Upper lobe of left lung (tissue), 6 donors: ENCODE data around the gene PFDN1. TPM values are rescaled to one million over a fixed set of nuclear protein-coding genes. Genes with fewer than 3 reads are reported as not detected.
A peak's percentile ranks its signal among the peaks of the same experiment; 100 is the strongest.

Experiments
- ATAC-seq, 2 donors: fragments of 200-7000 bp; cut with Tn5 transposase; one replicate each; pipeline ENCODE4 v1.9.1; 2022; ENCODE audit warnings: mild to moderate bottlenecking in 2 of 2, moderate library complexity in 2 of 2; ENCODE audit not compliant: low FRiP score in 2 of 2
- DNase-seq, 2 donors: peaks; one replicate each; pipeline ENCODE4 v3.0.0-alpha.2; 2019 to 2020
- H3K27ac ChIP-seq, 4 donors: fragments of 200-600 bp; sonication (generic); one replicate each; pipeline ENCODE4 v1.5.1; 2016 to 2019
- H3K27me3 ChIP-seq, 4 donors: fragments of 200-600 bp; sonication (generic); one replicate each; pipeline ENCODE4 v1.5.1; 2017 to 2019
- H3K36me3 ChIP-seq, 4 donors: fragments of 200-600 bp; sonication (generic); one replicate each; pipeline ENCODE4 v1.5.1; 2016 to 2019
- H3K4me1 ChIP-seq, 4 donors: fragments of 200-600 bp; sonication (generic); one replicate each; pipeline ENCODE4 v1.5.1; 2018 to 2019
- H3K4me3 ChIP-seq, 4 donors: fragments of 200-600 bp; sonication (generic); one replicate each; pipeline ENCODE4 v1.5.1; 2017 to 2019; ENCODE audit warnings: mild to moderate bottlenecking in 2 of 4, moderate library complexity in 1 of 4
- H3K9me3 ChIP-seq, 4 donors: fragments of 200-600 bp; sonication (generic); one replicate each; pipeline ENCODE4 v1.5.1; 2018 to 2019
- EP300 ChIP-seq, 4 donors: sonication (generic); formaldehyde crosslinking; IDR thresholded peaks; one replicate each; pipeline ENCODE4 v1.5.1; 2017; ENCODE audit warnings: antibody characterized with exemption in 4 of 4, control low read depth in 2 of 4
- POLR2A ChIP-seq, 4 donors: fragments of 450-650 bp; IDR thresholded peaks; one replicate each; pipeline ENCODE4 v1.5.1; 2016 to 2017; ENCODE audit warnings: antibody characterized with exemption in 4 of 4, mild to moderate bottlenecking in 2 of 4
- POLR2AphosphoS5 ChIP-seq, 2 donors: sonication (generic); formaldehyde crosslinking; IDR thresholded peaks; one replicate each; pipeline ENCODE4 v1.5.1; 2017; ENCODE audit warnings: antibody characterized with exemption in 2 of 2
- WGBS, 2 donors: methylation state at CpG; one replicate each; pipeline ENCODE4 v1.1.5; 2017 to 2018; 5-methylcytosine and 5-hydroxymethylcytosine counted together
- total RNA-seq, 6 donors: library from RNA; depleted of rRNA in 4 of 6; stranded (reverse); fragments of >200 nt in 4 of 6; gene quantifications; one replicate each; pipeline versions ENCODE4 v1.1.0 to v1.2.1, GENCODE V29; 2016 to 2021
- TF ChIP-seq, protein P1 (sequence below), 6 experiments: fragments of 450-650 bp in 4 of 6; fragments of 200-600 bp in 2 of 6; sonication (generic) in 2 of 6; IDR thresholded peaks; one replicate each; pipeline ENCODE4 v1.5.1; 2016 to 2019; ENCODE audit warnings: antibody characterized with exemption in 6 of 6
- donor health status: DM: no; HTN: no; CAD: no; lungs with moderate emphysema.
- donor health status: DM: no; HTN: yes; CAD: no; lungs with severe emphysema.

The PFDN1 gene
- total RNA-seq, 6 donors from 2014 or later: 44.7 to 128 (median 87.7) TPM

- ATAC-seq (peak in 1 of 2 donors; percentile 47), DNase-seq (no peak)
- TF ChIP-seq, protein P1, sequence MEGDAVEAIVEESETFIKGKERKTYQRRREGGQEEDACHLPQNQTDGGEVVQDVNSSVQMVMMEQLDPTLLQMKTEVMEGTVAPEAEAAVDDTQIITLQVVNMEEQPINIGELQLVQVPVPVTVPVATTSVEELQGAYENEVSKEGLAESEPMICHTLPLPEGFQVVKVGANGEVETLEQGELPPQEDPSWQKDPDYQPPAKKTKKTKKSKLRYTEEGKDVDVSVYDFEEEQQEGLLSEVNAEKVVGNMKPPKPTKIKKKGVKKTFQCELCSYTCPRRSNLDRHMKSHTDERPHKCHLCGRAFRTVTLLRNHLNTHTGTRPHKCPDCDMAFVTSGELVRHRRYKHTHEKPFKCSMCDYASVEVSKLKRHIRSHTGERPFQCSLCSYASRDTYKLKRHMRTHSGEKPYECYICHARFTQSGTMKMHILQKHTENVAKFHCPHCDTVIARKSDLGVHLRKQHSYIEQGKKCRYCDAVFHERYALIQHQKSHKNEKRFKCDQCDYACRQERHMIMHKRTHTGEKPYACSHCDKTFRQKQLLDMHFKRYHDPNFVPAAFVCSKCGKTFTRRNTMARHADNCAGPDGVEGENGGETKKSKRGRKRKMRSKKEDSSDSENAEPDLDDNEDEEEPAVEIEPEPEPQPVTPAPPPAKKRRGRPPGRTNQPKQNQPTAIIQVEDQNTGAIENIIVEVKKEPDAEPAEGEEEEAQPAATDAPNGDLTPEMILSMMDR (IDR thresholded peaks at IDR 0.05): no peak
- TF ChIP-seq EP300 (IDR thresholded peaks at IDR 0.05) (no peak), POLR2AphosphoS5 (IDR thresholded peaks at IDR 0.05) (no peak), POLR2A (IDR thresholded peaks at IDR 0.05) (no peak)
- WGBS, 2 donors: 59 to 78% methylated on average over 11 of the region's 11 CpGs
- Histone ChIP-seq H3K27ac (peak overlapping the region in 2 of 4 donors; percentile 13 to 35), H3K36me3 (peaks cover 0 to 3% (median 0%) of the 10 kb centered on the region in 4 donors), H3K9me3 (no peaks in the 10 kb centered on the region), H3K27me3 (no peaks in the 10 kb centered on the region), H3K4me3 (no peak overlapping the region), H3K4me1 (peaks cover 6 to 35% (median 18%) of the 10 kb centered on the region in 4 donors)
Observed at GRCh38 chr5:140235791-140236551, 66.9 kb downstream of the PFDN1 start.

GRCh38 chr5:140234377-140234989 is 68.4 kb downstream of the PFDN1 start:
- no peaks in the 10 kb centered on the region for H3K27me3 ChIP-seq
- no peak overlapping the region for H3K27ac ChIP-seq
- WGBS, 2 donors: 87 to 97% methylated on average over 4 of the region's 4 CpGs
- ATAC-seq (no peak), DNase-seq (no peak)
- peaks cover 0 to 20% (median 7%) of the 10 kb centered on the region in 4 donors for H3K4me1 ChIP-seq
- no peaks in the 10 kb centered on the region for H3K9me3 ChIP-seq
- H3K36me3 ChIP-seq: peaks cover 0 to 3% (median 0%) of the 10 kb centered on the region in 4 donors
- TF ChIP-seq EP300 (IDR thresholded peaks at IDR 0.05) (no peak), POLR2A (IDR thresholded peaks at IDR 0.05) (no peak)
- TF ChIP-seq, protein P1 (IDR thresholded peaks at IDR 0.05): no peak
- no peak overlapping the region for H3K4me3 ChIP-seq

- H3K36me3 ChIP-seq: no peaks in the 10 kb centered on the region
- TF ChIP-seq, protein P1 (IDR thresholded peaks at IDR 0.05): no peak
- no peak for TF ChIP-seq POLR2AphosphoS5 (IDR thresholded peaks at IDR 0.05)
- TF ChIP-seq EP300 (IDR thresholded peaks at IDR 0.05): no peak
- TF ChIP-seq POLR2A (IDR thresholded peaks at IDR 0.05): no peak
- H3K4me1 ChIP-seq: peaks cover 5 to 22% (median 11%) of the 10 kb centered on the region in 4 donors
- no peaks in the 10 kb centered on the region for H3K9me3 ChIP-seq
- H3K4me3 ChIP-seq: no peak overlapping the region
- no peaks in the 10 kb centered on the region for H3K27me3 ChIP-seq
- no peak overlapping the region for H3K27ac ChIP-seq
- WGBS, 2 donors: 88 to 100% methylated on average over 1 of the region's 1 CpG
- DNase-seq: no peak
- ATAC-seq: no peak
Observed at GRCh38 chr5:140232731-140233130, 70.2 kb downstream of the PFDN1 start.

DNA sequence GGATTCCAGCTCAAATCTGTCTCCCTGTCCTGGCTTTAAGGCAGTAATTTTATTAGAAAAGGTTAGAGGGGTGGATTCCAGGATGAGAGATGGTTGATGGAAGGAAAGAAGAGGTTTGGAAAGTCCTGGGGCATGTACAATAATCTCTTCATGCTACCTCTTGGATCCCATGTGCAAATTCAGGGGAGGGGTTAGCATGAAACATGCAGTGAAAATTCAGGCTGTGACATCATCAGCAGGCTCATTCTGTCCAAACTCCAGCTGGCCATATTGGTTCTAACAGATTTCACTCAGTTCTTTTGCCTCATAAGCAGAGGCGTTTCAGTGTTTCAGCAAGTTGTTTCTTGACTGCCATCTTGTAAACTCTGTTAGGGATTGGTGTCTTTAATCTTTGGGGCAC is 72.5 kb downstream of the PFDN1 start:
- H3K4me3 ChIP-seq: no peak overlapping the region
- no peak for DNase-seq

More for the DNA sequence above, 72.5 kb downstream of the PFDN1 start:
- TF ChIP-seq EP300 (IDR thresholded peaks at IDR 0.05) (no peak), POLR2AphosphoS5 (IDR thresholded peaks at IDR 0.05) (no peak), POLR2A (IDR thresholded peaks at IDR 0.05) (no peak)
- TF ChIP-seq, protein P1 (IDR thresholded peaks at IDR 0.05): no peak
- peaks cover 0 to 14% (median 8%) of the 10 kb centered on the region in 4 donors for H3K4me1 ChIP-seq
- H3K27me3 ChIP-seq: no peaks in the 10 kb centered on the region
- no peaks in the 10 kb centered on the region for H3K36me3 ChIP-seq
- H3K9me3 ChIP-seq: no peaks in the 10 kb centered on the region
- 87% methylated on average over 1 of the region's 1 CpG for WGBS, 2 donors
- H3K27ac ChIP-seq: no peak overlapping the region
- no peak for ATAC-seq
